Measurements from ENCODE around the gene KCNC2.

KCNC2 gene

GRCh38 chr12:75208856-75209811 is 505 bp downstream of the KCNC2 start:
- TF ChIP-seq CTCF (IDR thresholded peaks at IDR 0.05), result no peak

- TF ChIP-seq CTCF (IDR thresholded peaks at IDR 0.05), result no peak
Measured at GRCh38 chr12:75207338-75208083, 2.1 kb downstream of the KCNC2 start.

GRCh38 chr12:75205558-75205957 is 4.1 kb downstream of the KCNC2 start:
- TF ChIP-seq CTCF (IDR thresholded peaks at IDR 0.05), result no peak

- no peak for TF ChIP-seq CTCF (IDR thresholded peaks at IDR 0.05)
Measured at GRCh38 chr12:75196865-75197264, 12.8 kb downstream of the KCNC2 start.

- no peak for TF ChIP-seq CTCF (IDR thresholded peaks at IDR 0.05)
Measured at GRCh38 chr12:75196408-75196807, 13.2 kb downstream of the KCNC2 start.

- TF ChIP-seq CTCF (IDR thresholded peaks at IDR 0.05), result no peak
Measured at GRCh38 chr12:75194250-75194649, 15.4 kb downstream of the KCNC2 start.

- no peak for TF ChIP-seq CTCF (IDR thresholded peaks at IDR 0.05)
Measured at GRCh38 chr12:75192196-75192595, 17.4 kb downstream of the KCNC2 start.

Data from LNCAP (cell line).